HCT116 (cell line): Measurements from ENCODE around the gene SMAD7. TPM values are rescaled to one million over a fixed set of nuclear protein-coding genes. Genes with fewer than 3 reads are reported as not detected.

Experiments used
- ATF3 ChIP-seq: IDR thresholded peaks from 2 replicates; pipeline ENCODE4 v1.6.1; 2012
- CEBPB ChIP-seq: IDR thresholded peaks from 2 replicates; pipeline ENCODE4 v1.6.1; 2012; ENCODE audit warnings: low read depth
- CTCF ChIP-seq, 3 experiments: fragments of 200-600 bp in 1 of 3; sonication (generic) in 1 of 3; IDR thresholded peaks in 2 of 3; conservative IDR thresholded peaks in 1 of 3; 2 replicates each; pipeline ENCODE4 v1.5.1; 2012 to 2017; ENCODE audit warnings: low read depth in 2 of 3, low read length in 2 of 3, antibody characterized with exemption in 1 of 3, borderline replicate concordance in 1 of 3, control low read depth in 1 of 3, mild to moderate bottlenecking in 1 of 3, mixed read lengths in 1 of 3, mixed run types in 1 of 3, moderate library complexity in 1 of 3; ENCODE audit not compliant: insufficient read depth in 1 of 3
- EZH2 ChIP-seq: fragments of 200-600 bp; sonication (generic); IDR thresholded peaks from 2 replicates; pipeline ENCODE4 v1.6.1; 2017; ENCODE audit warnings: antibody characterized with exemption, mixed run types
- MAX ChIP-seq: IDR thresholded peaks from 2 replicates; pipeline ENCODE4 v1.6.1; 2012
- POLR2AphosphoS5 ChIP-seq: IDR thresholded peaks from 2 replicates; pipeline ENCODE4 v1.6.1; 2011; ENCODE audit warnings: mild to moderate bottlenecking, low read depth, low read length, moderate library complexity
- RAD21 ChIP-seq: IDR thresholded peaks from 2 replicates; pipeline ENCODE4 v1.6.1; 2012; ENCODE audit warnings: low read depth, mild to moderate bottlenecking
- SP1 ChIP-seq: IDR thresholded peaks from 2 replicates; pipeline ENCODE4 v1.6.1; 2012; ENCODE audit warnings: low read depth
- YY1 ChIP-seq: IDR thresholded peaks from 2 replicates; pipeline ENCODE4 v1.6.1; 2011; ENCODE audit warnings: low read length, low read depth, moderate library complexity, mild to moderate bottlenecking; ENCODE audit not compliant: insufficient replicate concordance; ENCODE audit errors: extremely low read depth
- ZBTB33 ChIP-seq: IDR thresholded peaks from 2 replicates; pipeline ENCODE4 v1.6.1; 2011; ENCODE audit warnings: mild to moderate bottlenecking, low read length, moderate library complexity; ENCODE audit not compliant: insufficient replicate concordance; ENCODE audit errors: extremely low read depth
- total RNA-seq: library from RNA; stranded (reverse); gene quantifications from one replicate; pipeline ENCODE4 v1.2.1, GENCODE V29; 2021; ENCODE audit not compliant: unreplicated experiment

The SMAD7 gene
- total RNA-seq, 1 experiment from 2014 or later: 7.2 TPM

GRCh38 chr18:48902023-48902855 lies 48.5 kb downstream of the SMAD7 start (continued):
- TF ChIP-seq RAD21: peak; percentile 9; the same call in 1 of the 2 replicates
- no peak for TF ChIP-seq YY1
- TF ChIP-seq EZH2: no peak
- no peak for TF ChIP-seq CTCF (IDR thresholded peaks at IDR 0.05 in 2 of 3, conservative IDR thresholded peaks at IDR 0.05 in 1 of 3; ENCODE audit: borderline replicate concordance in 1 of 3, insufficient read depth in 1 of 3, low read depth in 2 of 3, low read length in 2 of 3)
- peak; percentile 65 for TF ChIP-seq POLR2AphosphoS5
- TF ChIP-seq SP1: peak; percentile 63; the same call in 1 of the 2 replicates
- no peak for TF ChIP-seq ATF3
- TF ChIP-seq ZBTB33: peak; percentile 9
- 0 out of 2 replicates have a peak, but pooled peaks have one; percentile 23 for TF ChIP-seq MAX
- no peak for TF ChIP-seq CEBPB
